Epidermal melanocyte (primary cell): ENCODE measurements around the gene MAPK10.

Experiments used
- DNase-seq: peaks from one replicate; pipeline ENCODE4 v3.0.0; 2011; ENCODE audit warnings: low spot score; ENCODE audit not compliant: insufficient read length

Gene MAPK10

DNA sequence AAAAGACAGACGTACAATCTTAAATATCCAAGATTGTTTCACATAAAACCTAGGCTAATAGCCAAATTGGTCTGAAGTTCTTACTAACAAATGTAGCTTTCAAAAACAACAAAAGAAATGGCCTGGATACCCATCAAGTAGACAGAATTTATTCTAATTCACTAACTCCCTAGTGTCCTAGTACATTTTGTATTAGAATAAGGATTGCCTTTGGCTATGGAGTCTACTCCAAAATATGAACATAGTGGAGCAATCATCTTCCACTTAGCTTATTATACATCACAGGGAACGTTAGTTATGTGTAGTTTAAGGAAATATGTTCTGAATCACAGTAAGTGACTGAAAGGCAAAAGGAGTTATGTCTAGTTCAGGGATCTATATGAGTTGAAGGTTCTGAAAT is 81.7 kb downstream of the MAPK10 start:
- DNase-seq: no peak

DNA sequence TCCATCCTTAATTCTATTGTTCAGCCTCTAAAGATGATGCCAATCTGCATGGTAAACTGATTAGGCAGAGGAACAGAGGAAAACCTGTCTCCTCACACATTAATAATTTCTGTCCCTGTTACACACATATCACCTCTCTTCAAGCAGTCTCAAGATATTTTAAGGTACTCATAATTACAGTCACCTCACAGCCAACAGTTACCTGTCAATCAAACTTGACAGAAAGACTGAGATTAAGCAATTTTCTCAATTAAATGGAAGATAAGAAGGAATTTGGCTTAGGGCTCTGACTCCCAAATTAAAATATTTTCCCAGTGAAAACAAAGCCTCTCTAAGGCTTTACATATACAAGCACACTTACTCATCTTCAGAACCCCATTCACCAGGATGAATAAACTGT is 85.2 kb downstream of the MAPK10 start:
- no peak for DNase-seq

DNA sequence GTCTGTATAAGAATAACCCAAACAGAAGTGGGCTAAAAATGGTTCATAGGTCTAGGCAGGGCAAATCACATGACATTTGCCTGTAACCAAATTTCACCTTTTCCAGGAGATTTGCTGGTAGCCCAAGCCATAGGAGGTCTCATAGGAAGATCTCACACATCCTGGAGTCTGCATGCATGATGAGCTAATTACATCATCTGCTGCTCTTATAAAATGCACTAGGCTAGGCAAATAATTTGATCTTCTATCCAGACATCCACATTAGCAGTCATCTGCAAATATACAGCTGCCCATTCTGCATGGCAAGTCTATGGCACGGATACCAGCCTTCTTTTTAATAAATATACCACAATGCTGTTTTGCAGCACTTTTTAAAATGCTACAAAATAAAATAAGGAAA is 87.2 kb downstream of the MAPK10 start:
- DNase-seq: no peak

DNA sequence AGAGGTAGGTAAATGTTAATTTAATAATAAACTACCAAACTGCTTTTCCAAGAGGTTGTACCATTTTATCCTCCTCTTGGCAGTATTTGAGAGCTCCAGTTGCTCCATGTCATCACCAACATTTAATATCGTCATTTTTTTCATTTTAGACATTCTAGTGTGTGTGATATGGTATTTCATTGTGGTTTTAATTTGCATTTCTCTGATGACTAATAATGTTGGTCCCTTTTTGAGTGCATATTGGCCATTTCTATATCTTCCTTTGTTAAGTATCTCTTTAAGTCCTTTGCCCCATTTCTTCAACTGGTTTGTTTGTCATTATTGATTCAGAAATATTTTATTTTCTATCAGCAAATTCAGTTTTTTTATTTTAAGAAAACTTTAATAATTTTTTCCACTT is 88.8 kb downstream of the MAPK10 start:
- DNase-seq: no peak

DNA sequence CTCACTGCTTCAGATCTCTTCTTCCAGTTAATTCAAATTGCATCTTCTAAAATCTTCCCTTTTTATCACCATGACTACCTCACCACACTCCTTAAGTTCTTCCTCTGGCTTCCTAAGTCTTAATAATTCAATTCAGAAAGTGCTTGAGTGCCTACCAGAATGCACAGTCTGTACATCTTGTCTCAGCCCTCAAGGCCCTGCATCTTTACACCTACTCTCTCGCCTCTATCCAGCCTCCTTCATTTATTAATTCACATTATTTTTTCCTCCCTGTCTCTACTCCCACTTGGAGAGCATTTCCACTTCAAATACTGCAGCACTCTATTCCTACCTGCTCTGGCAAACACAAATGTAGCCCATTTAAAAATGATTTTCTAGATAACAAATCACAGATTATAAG is 90.5 kb downstream of the MAPK10 start:
- no peak for DNase-seq

DNA sequence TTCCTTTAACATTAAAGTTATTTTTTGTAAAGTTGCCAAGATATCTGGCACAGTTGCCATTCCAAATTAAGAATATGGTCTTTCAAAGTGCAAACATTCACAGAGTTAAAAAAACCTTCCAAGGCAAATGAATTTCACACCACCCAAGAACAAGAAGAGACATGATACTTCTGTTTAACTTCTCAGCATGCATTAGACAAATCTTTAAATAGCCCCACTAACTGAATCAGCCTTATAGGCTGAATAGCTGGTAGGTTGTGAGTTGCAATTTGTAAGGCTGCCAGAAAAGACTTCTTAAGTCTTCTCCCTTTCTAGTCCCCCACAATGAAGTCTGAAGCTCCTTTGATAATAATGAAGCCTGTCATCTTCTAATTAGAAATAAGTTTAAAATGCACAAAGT is 95.6 kb downstream of the MAPK10 start:
- no peak for DNase-seq

DNA sequence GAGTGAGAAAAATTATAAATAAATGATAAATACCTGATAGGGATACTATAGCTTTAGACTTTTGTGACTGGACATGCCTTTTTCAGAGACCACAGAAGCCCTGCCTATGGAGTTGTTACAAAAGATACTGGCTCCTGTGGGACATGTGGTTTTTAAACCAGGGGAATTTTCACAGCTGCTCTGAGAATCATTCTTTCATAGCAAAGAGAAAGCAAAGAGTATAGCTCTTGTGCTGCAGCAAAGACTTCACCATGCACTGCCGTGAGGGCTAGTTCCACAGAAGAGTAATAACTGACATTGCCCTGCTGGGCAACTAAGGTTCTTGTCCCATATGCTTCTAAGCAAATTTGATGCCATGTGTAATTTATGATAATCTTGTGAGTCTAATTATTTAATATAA is 98.2 kb downstream of the MAPK10 start:
- DNase-seq: no peak

DNA sequence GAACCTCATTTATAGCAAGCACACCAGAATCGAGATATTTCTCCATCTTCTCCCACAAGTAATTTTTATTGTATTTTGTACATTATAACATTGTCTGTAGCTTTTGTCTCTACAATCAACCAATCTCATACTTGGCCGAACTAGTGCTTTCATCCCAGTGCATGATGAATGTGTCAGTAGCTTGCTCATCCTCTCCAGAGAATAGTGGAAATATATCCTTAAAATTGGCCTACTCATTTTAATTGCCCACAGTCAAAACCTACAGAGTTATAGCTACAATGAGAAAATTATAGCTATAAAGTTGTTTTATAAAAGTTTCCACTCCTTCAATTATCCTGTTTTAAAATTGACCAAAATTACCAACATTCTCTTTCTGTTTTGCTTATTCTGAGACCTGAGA is 103.8 kb downstream of the MAPK10 start:
- DNase-seq: no peak

DNA sequence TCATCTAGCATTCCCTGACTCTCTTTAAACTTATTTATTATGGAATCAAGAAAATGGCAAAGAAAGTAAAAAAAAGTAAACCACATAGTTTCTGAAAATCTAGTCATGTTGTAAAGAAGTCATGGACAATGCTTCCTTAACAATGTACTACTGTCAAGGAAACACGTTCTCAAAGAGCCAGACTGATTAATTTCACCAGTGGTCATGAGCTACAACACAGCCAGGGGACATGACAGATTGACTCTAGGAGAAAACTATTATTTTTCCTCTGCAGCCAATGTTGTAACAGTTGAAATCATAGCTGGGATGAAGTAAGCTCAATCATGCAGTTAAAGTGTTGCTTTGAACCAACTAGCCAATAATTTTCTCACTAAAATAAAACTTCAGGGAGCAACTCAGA is 109.2 kb downstream of the MAPK10 start:
- no peak for DNase-seq

DNA sequence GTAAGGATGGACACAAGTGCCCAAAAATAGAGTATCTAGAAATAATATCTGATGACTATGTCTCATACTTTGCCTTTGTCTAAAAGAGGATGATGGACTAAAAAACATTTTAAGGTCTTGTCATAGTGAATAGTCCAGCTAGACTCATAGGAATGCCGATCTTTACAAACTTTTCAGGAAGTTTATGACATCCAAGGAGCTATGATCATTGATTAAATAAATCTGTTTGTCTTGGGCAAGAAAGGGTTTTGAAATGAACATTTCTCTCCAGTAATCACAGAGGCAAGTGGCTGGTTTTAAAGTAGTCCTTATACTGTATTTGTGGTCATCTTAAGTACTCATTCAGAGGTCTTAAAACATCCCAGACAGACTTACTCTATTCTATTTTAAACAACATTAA is 109.8 kb downstream of the MAPK10 start:
- no peak for DNase-seq

DNA sequence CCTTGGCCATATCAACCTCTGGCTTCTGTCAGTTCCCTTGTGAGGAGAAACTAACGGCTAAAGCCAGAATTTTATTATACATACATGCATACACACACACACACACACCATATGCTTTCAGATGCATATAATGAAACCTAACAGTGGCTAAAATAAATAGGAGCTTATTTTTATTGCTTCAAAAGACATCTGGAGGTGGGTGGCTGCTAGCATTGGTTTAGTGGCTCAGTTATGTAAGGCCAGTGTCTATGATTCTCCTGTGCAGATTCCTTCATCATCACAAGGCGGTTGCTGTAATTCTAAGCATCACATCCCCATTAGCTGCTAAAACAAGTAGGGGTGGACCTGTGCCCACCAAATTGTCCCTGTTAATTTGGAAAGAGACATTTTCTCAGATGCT is 110.8 kb downstream of the MAPK10 start:
- no peak for DNase-seq

DNA sequence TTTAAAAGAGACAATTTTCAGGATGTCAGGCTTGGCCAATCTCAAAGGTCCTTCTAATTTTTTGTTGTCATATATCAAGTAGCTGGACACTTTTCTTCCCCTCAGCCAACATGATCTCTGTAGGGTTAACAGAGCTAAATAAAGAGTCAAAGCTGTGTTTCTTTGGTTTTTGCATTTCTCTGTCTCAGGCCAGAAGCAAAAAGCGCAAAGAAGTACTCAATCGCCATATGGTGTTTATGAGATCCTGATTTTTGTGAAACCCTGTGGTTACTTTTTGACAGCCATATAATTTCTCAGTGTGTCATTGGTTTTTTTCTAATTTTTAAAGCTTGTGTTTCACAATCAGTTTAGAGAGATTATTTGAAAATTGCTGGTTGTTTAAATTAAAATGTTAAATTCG is 111.9 kb downstream of the MAPK10 start:
- DNase-seq: no peak

DNA sequence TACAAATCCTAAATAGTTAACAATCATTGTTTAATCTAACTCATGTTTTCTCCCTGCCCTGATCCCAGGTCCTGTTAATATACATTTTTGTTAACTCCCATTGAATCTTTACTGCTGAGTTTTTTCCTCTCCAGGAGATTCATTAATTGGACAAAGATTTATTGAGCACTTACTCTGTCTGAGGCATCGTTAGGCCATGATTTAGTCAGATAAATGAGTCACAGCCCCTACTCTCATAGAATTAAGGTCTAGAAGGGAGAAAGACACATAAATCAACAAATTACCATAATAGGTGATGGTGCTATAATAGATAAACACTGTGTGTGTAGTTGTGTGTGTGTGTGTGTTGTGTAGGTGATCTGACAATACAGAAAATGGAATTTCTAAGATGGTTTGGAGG is 112.5 kb downstream of the MAPK10 start:
- DNase-seq: no peak

DNA sequence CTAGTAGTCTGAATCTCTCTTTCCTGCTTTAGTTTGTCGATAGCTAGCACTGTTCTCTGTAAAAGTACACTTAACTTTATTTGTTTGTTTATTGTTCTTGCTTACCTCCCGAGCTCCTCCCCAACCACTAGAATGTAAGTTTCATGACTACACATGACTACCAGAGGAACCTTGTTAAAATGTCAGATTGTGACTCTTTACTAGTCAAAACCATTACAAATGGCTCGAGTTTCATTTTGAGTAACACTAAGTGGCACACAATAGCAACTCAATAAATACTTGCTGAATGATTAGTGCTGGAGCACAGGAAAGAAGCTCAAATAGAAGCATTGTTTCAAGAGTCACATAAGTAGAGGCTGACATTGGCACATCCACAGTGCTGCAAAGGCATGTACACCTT is 116.1 kb downstream of the MAPK10 start:
- DNase-seq: no peak

DNA sequence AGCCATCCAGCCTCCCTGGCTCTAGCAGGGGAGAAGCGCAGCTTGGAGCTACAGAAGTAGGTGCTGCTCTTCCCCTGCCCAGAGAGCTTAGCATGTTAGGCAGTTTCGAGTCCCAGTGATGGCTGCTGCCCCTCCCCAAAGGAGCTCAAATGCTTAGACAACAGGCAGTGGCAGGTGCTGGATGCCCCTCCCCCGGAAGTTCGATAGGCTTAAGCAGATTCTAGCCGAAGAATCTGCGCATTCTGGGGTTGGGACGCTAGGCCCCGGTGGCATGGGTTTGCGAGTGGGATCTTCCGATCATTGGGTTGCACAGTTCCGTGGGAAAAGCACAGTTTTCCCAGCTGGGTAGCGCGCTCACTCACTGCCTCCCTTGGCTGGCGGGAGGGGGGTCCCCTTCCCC is 117.2 kb downstream of the MAPK10 start:
- DNase-seq: no peak

DNA sequence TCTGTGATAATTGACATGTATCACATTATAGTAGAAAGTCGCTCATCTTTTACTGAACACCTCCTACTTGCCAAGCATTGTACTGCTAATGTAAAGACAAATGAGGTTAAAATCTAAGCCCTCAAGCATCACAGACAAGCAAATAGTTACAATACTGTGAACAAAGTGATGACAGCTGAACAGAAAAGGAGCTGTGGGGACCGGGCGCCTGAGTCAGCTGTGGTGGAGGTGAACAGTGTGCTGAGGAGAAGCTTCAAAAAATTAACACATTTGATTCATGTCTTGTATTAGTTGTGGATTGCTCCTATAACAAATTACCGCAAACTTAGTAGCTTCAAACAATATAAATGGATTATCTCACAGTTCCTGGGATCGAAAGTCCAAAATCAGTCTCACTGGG is 124.3 kb downstream of the MAPK10 start:
- DNase-seq: no peak

DNA sequence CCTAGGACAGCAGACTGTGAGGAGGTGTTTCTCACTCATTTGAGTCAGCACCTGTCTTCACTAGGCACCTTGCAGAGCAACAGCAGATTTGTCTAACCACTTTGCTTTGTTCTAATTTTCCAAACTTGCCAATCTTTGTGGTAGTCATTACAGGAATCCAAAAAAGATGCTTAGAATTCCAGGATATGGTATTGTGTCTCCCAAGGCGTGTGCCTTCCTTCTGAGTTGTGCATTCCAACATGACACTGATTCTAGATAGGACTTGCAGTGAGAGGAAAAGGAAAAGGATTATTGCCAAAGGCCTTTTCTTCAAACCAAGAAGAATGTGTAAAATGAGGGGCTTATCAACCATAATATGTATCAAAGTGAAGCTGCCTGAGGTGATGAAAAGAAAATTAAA is 126.2 kb downstream of the MAPK10 start:
- no peak for DNase-seq

DNA sequence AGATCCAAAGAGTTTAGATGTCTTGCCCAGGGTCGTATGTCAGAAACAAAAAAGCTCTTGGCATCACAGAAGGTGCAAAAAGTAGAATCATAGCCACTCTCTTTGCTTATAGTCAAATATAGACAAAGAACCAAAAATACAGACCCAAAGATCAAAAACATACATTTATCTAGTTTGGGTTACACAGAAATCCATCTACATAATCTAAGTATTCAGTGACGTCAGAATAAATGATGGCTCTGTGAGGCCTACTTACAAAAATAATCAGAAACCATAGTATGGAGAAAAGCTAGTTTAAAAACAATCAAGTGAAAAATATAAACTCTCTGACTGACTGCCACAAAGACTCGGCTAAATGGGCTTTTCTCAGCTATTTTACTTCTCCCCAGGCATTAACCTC is 126.8 kb downstream of the MAPK10 start:
- DNase-seq: no peak

DNA sequence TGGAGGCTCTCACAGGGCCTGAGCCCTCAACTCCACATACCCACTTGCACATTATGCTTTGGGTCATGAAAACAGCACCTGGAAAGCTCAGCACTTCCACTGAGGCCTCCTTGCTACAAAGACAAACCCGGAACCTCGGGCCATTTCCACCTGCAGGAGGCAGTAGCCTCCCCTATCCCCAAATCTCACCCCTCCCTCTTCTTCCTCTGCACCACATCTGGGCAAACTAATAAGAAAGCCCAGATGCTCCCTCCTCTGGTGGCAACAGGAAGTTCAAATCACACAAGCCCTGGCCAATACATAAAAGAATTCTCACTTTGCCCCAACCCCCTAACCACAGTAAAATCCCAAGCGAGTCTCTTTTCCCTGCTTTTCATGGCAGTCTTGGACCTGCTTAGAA is 136.4 kb downstream of the MAPK10 start:
- DNase-seq: no peak

DNA sequence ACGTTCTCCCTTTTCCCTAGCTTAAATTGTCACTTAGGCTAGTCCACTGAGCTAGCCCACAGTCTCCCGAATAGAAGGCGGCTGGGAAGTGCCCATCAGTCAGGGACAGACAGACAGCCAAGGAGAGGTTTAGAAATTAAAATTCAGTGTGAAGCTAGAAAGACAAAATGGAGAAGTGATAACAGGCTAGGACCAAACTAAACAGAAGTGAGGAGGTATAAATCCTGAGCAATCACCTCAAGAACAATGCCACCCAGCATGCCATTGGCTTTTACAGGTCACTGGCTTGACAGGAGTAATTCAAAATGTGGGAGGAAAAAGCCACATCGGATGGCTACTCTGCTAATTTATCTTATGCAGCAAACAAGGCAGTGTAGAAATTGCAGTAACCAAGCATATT is 138.9 kb downstream of the MAPK10 start:
- DNase-seq: no peak

DNA sequence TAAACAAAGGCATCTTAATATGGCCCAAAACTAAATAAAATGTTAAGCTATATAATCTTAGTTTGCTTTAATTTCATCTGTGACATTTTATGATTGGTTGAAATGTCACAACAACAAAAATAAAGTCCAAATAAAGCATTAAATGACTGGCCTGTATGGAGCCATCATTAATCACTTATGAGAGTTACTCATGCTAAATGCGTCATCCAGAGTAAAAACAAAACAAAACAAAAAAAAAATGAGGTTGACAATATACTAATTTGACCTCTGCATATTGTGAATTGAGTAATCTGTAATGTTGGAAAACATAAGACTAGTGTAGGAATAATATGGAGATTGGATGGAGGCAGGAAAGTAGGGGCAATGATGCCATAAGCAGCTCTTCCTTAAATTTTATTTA is 139.7 kb downstream of the MAPK10 start:
- DNase-seq: no peak

DNA sequence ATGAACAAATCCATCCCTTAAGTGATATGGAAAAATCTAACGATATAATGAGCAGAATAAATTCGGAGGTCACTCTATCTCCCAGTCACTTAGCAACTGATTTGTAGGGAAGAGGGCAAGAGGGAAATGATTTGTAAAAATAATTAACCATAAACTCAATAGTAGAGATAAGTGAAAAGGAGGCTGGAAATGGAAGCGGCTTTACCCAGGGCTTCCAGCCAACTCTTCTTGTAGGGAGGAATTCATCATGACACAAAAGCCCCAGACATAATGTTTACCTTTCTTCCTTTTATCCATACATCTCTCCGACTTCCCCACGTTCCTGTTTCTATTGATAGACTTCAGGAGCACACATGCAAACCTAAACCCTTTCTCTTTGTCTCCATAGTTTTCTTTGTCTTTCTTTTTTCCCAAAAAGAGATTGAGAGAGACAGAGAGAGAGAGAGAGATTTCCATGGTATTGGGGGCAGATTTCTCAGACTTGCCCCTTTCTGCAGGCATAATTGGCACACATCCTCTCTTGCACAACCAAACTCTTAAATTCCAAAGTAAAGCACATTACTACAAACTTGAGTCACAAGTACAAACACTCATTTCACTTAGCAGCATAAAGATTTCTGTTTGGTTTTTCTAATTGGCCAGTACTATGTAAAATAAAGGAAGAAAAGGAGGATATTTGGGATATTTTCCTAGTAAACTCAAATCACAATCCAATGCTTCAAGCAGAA is 140.9 kb downstream of the MAPK10 start:
- DNase-seq: no peak

DNA sequence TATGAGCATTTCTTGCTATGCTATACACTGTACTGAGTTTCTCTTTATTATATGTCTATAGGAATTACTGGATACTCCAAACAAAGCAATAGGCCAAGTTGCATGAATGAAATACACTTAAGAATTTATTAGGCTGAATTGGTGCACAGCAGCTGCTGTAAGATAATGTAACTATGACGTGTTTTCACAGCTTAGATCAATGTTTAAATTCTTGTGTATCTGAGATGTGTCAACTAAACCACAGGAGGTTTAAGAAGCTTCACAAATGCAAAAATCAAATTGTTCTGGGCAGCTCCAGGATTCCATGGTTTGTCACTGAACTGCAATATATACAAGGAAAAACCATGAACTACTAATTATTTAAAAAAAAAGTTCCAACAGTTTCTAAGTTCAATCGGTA is 156.7 kb downstream of the MAPK10 start:
- no peak for DNase-seq

DNA sequence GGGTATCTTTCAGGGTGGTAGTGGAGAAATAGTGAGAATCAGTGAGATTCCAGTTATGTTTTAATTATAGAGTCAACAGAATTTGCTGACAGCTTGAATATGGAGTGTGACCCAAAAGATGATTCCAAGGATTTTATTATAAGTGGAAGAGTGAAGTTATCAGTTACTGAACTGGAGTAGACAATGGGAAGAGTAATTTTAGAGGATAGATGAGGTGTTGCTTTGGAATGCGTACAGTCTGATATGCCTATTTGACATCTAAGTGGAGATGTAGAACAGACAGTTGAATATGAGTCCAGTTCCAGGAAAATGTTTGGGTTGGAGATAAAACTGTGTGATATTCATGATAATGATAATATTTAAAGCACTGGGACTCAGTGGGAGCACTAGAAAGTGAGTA is 174.2 kb downstream of the MAPK10 start:
- no peak for DNase-seq
